Brain microvascular endothelial cell (primary cell): ENCODE data around the gene NRG2.

ENCODE experiments used
- DNase-seq: peaks from one replicate; pipeline ENCODE4 v3.0.0-alpha.2; 2020
- H3K27ac ChIP-seq: fragments of 250-450 bp; sonication (Bioruptor Pico); 2 replicates; pipeline ENCODE4 v1.5.1; 2020; ENCODE audit warnings: mild to moderate bottlenecking, moderate library complexity
- H3K27me3 ChIP-seq: fragments of 250-450 bp; sonication (Bioruptor Pico); replicated peaks from 2 replicates; pipeline ENCODE4 v1.5.1; 2020; ENCODE audit warnings: mild to moderate bottlenecking
- H3K36me3 ChIP-seq: fragments of 250-450 bp; sonication (Bioruptor Pico); replicated peaks from 2 replicates; pipeline ENCODE4 v1.5.1; 2020; ENCODE audit warnings: mild to moderate bottlenecking
- H3K4me3 ChIP-seq: 2 replicates; pipeline ENCODE4 v1.5.1; 2011; ENCODE audit warnings: low read depth, mild to moderate bottlenecking, control low read depth, low read length, moderate library complexity
- in situ Hi-C: cut with HindIII; loops from 2 replicates; pipeline ENCODE4 v1.10.0; 2017; ENCODE audit warnings: low sequenced_read_pairs, low pct_ligation_motif_present
- TF ChIP-seq, protein P1 (sequence below): IDR thresholded peaks from 2 replicates; pipeline ENCODE4 v1.5.1; 2011; ENCODE audit warnings: low read depth, mild to moderate bottlenecking, moderate library complexity, low read length, control low read depth, inconsistent platforms; ENCODE audit errors: missing control alignments

NRG2 gene

DNA sequence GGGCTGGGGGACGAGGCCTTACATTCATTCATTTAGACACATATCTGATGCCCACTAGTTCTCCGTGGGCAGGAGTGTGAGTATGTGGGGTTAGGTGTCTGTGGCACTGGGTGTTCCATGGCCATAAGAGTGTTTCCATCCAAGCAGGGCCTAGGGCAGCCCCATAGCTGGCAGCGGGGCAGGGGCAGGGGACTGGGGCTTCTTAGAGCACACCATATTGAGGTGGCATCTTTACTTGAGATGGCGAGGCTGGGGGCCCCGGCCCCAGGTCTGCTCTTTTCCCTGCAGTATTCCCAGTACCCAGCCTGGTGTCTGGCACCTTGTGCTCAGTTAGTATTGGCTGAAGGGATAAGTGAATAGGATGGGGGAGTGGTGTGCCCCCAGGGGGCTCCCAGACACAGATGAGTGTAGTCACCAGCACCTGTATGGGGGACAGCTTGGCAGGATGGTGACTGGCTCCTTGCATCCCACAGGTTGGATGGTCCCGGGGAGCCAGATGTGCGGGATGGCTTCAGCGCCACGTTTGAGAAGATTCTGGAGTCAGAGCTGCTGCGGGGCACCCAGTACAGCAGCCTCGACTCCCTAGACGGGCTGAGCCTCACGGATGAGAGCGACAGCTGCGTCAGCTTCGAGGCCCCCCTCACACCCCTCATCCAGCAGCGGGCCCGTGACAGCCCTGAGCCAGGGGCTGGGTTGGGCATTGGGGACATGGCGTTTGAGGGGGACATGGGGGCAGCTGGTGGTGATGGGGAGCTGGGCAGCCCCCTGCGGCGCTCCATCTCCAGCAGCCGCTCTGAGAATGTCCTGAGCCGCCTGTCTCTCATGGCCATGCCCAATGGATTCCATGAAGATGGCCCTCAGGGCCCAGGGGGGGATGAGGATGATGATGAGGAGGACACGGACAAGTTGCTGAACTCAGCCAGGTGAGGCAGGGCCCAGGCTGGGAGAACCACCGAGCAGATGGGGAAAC lies 230.0 kb downstream of the NRG2 start:
- Histone ChIP-seq H3K36me3 (no peaks in the 10 kb centered on the region), H3K27ac (no peak overlapping the region), H3K4me3 (no peak overlapping the region), H3K27me3 (no peaks in the 10 kb centered on the region)
- in situ Hi-C loops = no loop called here
- TF ChIP-seq, protein P1, sequence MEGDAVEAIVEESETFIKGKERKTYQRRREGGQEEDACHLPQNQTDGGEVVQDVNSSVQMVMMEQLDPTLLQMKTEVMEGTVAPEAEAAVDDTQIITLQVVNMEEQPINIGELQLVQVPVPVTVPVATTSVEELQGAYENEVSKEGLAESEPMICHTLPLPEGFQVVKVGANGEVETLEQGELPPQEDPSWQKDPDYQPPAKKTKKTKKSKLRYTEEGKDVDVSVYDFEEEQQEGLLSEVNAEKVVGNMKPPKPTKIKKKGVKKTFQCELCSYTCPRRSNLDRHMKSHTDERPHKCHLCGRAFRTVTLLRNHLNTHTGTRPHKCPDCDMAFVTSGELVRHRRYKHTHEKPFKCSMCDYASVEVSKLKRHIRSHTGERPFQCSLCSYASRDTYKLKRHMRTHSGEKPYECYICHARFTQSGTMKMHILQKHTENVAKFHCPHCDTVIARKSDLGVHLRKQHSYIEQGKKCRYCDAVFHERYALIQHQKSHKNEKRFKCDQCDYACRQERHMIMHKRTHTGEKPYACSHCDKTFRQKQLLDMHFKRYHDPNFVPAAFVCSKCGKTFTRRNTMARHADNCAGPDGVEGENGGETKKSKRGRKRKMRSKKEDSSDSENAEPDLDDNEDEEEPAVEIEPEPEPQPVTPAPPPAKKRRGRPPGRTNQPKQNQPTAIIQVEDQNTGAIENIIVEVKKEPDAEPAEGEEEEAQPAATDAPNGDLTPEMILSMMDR = no peak
- no peak for DNase-seq

DNA sequence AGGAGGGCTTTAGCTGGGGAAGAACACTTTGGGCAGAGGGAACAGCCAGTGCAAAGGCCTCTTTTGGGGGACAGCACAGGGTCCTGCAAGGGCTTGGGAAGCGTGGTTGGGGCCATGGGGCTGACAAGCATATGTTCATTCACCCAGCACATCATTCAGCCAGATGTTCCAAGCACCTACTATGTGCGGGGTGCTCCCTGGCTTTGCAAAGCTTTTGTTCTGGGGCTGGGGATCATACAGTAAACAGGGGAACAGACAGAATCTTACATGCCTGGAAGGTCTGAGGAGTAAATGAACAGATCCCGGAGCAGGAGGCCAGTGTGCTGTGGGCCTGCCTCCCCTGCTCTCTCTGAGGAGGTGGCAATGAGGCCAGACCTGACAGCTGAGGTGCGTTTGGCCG lies 230.8 kb downstream of the NRG2 start:
- no peak for DNase-seq
- in situ Hi-C loops = no loop called here
- Histone ChIP-seq H3K4me3 (no peak overlapping the region), H3K27ac (no peak overlapping the region), H3K36me3 (no peaks in the 10 kb centered on the region), H3K27me3 (no peaks in the 10 kb centered on the region)
- TF ChIP-seq, protein P1 = no peak

DNA sequence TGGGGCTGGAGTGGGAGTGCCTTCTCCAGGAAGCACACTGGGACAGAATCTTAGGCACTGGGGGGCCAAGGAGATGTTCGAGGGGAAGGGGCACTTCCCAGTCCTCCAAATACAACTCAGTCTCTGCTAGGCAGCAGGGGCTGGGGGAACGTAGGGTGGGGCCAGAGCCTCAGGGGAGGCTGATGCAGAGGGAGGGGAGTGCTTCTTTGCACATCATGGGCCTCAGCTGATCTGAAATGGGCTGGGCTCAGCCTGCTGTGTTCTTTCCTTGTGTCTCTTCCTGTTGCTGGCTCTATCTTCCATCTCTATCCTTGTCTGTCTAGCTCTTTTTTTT lies 231.9 kb downstream of the NRG2 start:
- TF ChIP-seq, protein P1 = no peak
- Histone ChIP-seq H3K36me3 (no peaks in the 10 kb centered on the region), H3K4me3 (no peak overlapping the region), H3K27me3 (no peaks in the 10 kb centered on the region), H3K27ac (no peak overlapping the region)
- in situ Hi-C loops = no loop called here
- no peak for DNase-seq

DNA sequence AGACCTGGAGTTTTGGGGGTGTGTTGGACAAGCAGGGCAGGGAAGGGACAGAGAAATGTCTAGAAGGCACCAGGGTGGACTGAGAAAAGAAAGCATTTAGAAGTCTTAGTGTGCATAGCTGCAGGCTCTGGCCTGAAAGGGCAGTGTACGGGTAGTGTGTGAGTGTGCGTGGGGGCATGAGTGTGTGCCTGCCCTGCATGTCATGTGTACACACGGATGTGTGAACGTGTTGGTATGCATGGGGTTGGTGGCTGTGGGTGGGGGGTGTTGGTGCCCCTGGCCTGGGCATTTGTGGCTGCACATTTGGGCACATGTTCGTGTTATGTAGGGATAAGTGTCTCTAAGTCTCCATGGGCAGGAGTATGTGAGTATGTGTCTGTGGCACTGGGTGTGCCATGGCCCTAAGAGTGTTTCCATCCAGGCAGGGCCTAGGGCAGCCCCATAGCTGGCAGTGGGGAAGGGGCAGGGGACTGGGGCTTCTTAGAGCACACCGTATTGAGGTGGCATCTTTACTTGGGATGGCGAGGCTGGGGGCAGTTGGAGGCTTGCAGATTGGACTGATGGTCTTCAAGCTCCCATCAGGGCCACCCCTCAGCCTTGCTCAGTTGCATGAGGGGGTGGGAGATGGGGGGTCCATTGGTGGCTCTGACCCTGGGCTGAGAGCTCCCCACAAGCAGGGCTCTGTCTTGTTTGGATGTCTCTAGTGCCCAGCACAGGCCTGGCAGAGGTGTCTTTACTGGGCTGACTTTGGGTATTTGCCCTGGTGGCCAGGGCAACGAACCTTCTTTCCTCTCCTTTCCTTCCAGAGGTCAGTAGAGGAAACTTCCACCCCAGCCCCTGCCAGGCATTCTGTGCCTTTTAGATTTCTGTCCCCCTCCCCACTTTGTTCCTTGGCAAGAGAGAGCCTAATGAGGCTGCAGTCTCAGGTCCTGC lies 232.5 kb downstream of the NRG2 start:
- no peak for DNase-seq
- no peak overlapping the region for H3K27ac ChIP-seq
- TF ChIP-seq, protein P1 = no peak
- in situ Hi-C loops = no loop called here
- H3K4me3 ChIP-seq = no peak overlapping the region
- H3K36me3 ChIP-seq = no peaks in the 10 kb centered on the region
- no peaks in the 10 kb centered on the region for H3K27me3 ChIP-seq

DNA sequence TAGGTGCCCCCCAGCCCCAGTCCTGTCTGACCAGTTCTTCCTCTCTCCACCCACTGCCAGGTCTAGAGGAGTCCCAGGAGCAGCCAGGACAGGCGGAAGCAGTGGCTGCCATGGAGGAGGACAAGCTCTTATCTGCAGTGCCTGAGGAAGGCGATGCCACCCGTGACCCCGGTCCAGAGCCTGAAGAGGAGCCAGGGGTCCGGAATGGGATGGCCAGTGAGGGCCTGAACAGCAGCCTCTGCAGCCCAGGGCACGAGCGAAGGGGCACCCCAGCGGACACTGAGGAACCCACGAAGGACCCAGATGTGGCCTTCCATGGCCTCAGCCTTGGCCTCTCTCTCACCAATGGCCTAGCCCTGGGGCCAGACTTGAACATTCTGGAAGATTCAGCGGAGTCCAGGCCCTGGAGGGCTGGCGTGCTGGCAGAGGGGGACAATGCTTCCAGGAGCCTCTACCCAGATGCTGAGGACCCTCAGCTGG lies 233.7 kb downstream of the NRG2 start:
- TF ChIP-seq, protein P1 = no peak
- no peaks in the 10 kb centered on the region for H3K27me3 ChIP-seq
- H3K27ac ChIP-seq = no peak overlapping the region
- in situ Hi-C loops = no loop called here
- DNase-seq = no peak
- no peak overlapping the region for H3K4me3 ChIP-seq
- H3K36me3 ChIP-seq = no peaks in the 10 kb centered on the region
